GM18951 (cell line): ENCODE measurements around the gene MS4A18.
"Not testable (repeated sequence)": the region's sequence is repeated elsewhere in the genome, so short reads cannot be mapped to it uniquely, and the experiment has no call there.

Experiments used
- POLR2A ChIP-seq: IDR thresholded peaks from 4 replicates; pipeline ENCODE4 v1.6.1; 2011; ENCODE audit warnings: mild to moderate bottlenecking; ENCODE audit not compliant: insufficient read length, insufficient read depth; ENCODE audit errors: extremely low read depth
- in situ Hi-C: fragments of 300-500 bp; cut with MboI; formaldehyde crosslinking; loops from one replicate; pipeline ENCODE4 v1.12.0; 2022; ENCODE audit warnings: low sequenced_read_pairs, mixed read lengths, inconsistent platforms; ENCODE audit not compliant: unreplicated experiment

Gene MS4A18

GRCh38 chr11:60724420-60724819 is at the start of gene MS4A18:
TSS of gene MS4A18 (plus strand) at chr11:60724720.
- in situ Hi-C loops, result no loop called here
- no peak for TF ChIP-seq POLR2A

DNA sequence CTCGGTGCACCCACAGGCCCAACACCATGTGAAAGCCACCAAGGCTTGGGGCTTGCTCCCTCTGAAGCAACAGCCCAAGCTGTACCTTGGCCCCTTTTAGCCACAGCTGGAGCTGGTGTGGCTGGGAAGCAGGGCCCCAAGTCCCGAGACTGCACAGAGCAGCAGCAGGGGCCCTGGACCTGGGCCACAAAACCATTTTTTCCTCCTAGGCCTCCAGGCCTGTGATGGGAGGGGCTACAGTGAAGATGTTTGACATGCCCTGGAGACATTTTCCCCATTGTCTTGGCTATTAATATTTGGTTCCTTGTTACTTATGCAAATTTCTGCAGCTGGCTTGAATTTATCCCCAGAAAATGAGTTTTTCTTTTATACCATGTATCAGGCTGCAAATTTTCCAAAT is 46.3 kb upstream of the MS4A18 start:
- in situ Hi-C loops, result not testable (repeated sequence)

DNA sequence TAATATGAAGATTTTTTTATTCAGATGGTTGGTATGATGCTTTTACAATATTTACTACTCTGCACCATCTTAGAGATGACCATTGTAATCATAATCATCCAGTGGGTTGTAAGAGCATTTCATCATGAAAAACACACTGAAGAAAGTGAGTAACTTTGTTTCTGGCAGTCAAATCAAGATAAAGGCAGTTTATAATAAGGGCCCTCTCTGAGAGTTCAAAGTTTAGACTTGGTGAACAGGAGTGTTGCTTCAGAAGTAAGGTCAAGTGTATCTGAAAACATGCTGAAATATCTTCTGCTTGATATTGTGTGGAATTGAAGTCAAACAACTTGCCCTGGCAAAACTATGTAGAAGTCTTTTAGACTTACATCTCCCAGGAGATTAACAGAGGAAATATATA is 44.6 kb upstream of the MS4A18 start:
- no peak for TF ChIP-seq POLR2A
- in situ Hi-C loops, result no loop called here

DNA sequence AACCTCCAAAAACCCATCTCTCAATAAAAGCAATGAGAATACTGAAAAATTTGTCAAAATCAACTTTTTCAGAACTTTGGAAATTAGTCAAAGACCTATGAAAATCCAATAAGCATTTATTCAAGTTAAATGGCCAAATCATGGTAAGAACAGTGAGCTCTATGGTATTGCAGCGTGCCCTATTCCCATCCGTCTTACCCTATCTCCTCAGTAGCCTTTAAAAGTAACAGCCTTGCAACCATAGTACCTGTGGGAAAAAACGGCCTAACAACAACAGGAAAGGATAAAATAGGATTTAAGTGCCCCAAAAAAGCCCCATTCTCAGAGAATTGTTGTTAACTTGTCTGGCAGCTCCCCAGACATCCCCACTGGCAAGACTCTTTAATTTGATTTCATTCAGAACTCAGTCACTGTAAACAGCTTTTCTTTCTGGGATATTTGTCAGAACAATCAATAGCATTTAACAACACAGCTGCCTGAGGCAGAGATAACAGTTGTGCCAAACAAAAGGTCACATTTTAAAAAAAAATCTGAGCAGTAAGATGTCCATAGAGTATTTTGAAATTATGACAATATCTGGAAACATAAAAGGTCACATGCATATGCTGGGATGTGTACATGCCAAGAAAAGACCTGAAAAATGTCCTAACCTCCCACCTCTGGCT is 43.9 kb upstream of the MS4A18 start:
- no peak for TF ChIP-seq POLR2A
- in situ Hi-C loops, result no loop called here

- in situ Hi-C loops, result not testable (repeated sequence)
Observed at GRCh38 chr11:60684541-60684848, 40.0 kb upstream of the MS4A18 start.

DNA sequence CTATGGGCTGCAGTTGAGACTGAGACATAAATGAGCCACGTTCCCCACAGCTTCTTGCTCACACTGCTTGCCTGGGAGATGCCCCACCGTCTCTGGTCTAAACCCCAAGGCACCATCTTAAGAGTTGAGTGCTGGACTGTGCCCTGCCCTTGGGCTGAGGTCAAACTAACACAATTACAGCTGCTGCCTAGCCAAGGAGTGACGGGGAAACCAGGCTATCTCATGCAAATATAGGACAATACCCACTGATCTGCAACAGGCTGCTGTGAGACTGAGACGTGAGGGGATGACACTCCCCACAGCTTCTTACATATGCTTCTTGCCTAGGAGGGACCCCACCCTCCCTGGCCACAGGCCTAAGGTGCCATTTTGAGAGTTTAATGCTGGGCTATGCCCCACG is 32.9 kb upstream of the MS4A18 start:
- TF ChIP-seq POLR2A, result no peak
- in situ Hi-C loops, result no loop called here

DNA sequence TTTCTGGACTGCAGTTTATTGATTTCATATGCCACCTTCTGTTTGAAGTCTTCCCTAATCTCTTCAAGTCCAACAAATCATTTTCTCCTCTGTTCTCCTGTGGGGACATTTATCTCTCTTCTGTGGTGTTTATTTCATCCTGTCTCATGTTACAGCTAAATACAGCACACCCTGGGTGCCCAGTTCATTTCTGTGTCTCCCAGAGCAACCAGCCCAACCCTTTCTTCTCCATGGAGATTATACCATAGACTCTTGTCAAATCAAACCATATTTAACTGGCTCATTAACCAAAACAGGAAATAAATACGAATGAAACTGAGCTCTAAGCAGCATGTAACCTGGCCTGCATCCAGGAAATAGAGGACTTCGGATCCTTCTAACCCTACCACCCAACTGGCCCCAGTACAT is 25.2 kb upstream of the MS4A18 start, which contains the start of gene MS4A8:
TSS of gene MS4A8 (plus strand) at position 329 of the 408 bp plus-strand sequence. CDS start 1,249 bp downstream, outside the sequence.
- in situ Hi-C loops, result no loop called here

DNA sequence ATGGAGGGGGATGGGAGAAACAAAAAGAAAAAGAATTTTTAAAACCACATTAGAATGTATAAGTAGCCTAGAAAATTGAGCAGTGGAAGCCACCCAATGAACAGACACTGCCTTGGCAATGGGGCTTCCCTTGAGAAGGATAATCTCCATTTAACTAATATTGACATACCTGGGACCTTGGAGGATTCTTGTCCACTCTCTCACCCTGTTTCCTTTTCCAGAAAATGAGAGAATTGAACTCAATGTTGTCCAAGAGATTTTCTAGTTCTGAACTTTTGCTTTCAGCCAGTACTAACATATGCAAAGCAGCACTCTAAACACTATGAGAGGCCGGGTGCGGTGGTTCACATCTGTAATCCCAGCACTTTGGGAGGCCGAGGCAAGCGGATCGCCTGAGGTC is 24.6 kb upstream of the MS4A18 start:
- in situ Hi-C loops, result no loop called here
- TF ChIP-seq POLR2A, result no peak

More for the DNA sequence above, 25.2 kb upstream of the MS4A18 start, which contains the start of gene MS4A8:
- no peak for TF ChIP-seq POLR2A

- no peak for TF ChIP-seq POLR2A
- in situ Hi-C loops, result no loop called here
Observed at GRCh38 chr11:60700689-60701468, 23.6 kb upstream of the MS4A18 start.

DNA sequence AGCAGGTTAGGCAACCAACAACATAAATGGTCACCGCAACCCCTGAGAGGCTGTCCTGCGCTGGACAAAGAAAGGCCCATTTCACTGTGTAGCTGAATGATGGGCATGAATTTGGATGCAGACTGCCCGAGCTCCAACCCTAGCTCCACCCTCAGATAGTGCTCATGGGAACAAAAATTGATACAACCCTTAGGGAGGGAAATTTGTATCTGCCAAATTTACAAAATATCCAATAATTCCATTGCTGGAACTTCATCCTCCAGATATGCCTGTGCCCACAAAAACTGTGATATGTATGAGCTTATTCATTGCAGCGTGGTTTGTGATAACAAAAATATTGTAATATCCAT is 23.1 kb upstream of the MS4A18 start:
- TF ChIP-seq POLR2A, result no peak
- in situ Hi-C loops, result no loop called here

- in situ Hi-C loops, result no loop called here
- TF ChIP-seq POLR2A, result no peak
Observed at GRCh38 chr11:60703374-60703773, 21.1 kb upstream of the MS4A18 start.

DNA sequence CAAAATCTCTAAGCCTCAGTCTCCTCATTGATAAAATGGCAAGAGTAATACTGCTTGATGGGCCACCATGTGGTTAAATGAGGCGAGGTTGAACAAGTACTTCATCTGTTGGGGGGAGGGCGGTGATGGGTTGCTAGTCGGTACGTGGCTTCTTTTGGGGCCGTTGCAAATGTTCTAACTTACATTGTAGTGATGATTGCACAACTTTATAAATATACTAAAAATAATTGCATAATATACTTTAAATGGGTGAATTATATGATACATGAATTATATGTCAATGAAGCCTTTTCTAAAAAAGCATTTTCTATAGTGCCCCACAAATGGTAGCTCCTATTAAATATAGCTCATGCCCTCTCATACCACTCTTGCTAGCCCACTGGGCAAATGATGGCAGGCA is 18.6 kb upstream of the MS4A18 start:
- in situ Hi-C loops, result no loop called here
- no peak for TF ChIP-seq POLR2A

DNA sequence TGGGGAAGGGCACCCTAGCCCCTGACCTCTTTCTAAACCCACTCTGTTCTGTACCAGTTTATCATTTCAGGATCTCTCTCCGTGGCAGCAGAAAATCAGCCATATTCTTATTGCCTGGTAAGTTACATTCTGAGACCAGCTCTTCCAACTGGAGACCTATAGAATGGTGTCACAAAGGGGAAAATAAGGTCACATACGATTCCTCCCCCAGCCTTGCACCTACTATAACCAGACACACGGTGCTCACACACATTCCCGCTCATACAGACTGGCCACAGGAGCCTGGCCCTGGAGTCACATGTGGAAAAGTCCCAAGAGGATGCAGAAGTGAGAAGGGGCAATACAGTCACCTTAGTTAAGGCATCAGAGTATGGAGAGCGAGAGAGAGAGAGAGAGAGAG is 17.6 kb upstream of the MS4A18 start:
- TF ChIP-seq POLR2A, result no peak
- in situ Hi-C loops, result no loop called here

DNA sequence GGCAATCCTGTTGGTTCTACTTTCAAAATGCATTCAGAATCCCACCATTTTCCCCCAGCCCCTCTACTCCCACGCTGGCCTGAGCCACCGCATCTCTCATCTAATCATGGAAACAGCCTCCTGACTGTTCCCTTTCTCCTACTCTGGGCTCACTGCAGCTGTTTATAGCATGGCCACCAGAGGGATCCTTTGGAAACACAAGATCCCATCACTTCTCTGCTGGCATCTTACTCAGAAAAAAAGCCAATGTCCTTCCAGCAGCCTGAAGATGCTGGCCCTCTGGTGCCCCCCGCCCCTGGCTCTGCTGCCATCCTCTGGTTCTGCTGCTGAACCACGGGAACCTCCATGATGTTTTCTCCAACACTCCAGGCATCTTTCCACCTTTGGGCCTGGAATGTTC is 14.0 kb upstream of the MS4A18 start:
- in situ Hi-C loops, result no loop called here
- TF ChIP-seq POLR2A, result no peak
